GM21576 (cell line): ENCODE measurements around the gene TBKBP1.

Source experiments
- ATAC-seq: cut with Tn5 transposase; IDR thresholded peaks from one replicate; pipeline ENCODE4 v1.9.1; 2021; ENCODE audit warnings: mild to moderate bottlenecking, moderate library complexity; ENCODE audit not compliant: unreplicated experiment

Gene TBKBP1

DNA sequence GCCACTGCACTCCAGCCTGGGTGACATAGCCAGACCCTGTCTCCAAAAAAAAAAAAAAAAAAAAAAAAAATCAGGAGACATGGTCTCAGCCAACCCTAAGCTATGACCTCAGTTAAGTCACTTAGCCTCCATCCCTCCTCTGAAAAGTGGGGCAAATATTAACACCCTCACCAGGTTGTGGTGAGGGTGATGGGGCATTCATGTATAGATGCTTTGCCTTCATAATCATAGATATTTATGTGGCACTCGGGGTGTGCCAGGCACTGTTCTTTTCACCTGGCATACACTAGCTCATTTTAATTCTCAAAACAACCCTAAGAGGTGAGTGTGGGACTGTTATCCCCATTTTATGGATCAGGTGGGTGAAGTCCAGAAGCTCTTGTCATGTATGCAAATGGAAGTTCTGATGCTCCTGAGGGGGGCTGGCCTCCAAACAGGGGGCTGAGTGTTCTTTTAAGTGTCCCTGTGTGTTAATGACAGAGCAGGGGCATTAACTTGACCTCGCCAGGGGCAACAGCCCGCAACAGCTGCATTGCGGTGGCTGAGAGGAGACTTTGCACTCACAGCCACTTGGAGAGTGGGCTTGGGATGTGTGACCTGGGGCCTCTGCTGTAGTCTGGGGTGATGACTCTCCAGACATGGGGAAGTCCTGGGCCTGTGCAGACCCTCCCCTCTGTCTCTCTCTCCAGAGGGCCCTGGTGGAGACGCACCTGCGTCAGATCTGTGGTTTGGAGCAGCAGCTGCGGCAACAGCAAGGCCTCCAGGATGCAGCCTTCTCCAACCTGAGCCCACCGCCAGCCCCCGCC is 4.1 kb downstream of the TBKBP1 start:
- no peak for ATAC-seq

DNA sequence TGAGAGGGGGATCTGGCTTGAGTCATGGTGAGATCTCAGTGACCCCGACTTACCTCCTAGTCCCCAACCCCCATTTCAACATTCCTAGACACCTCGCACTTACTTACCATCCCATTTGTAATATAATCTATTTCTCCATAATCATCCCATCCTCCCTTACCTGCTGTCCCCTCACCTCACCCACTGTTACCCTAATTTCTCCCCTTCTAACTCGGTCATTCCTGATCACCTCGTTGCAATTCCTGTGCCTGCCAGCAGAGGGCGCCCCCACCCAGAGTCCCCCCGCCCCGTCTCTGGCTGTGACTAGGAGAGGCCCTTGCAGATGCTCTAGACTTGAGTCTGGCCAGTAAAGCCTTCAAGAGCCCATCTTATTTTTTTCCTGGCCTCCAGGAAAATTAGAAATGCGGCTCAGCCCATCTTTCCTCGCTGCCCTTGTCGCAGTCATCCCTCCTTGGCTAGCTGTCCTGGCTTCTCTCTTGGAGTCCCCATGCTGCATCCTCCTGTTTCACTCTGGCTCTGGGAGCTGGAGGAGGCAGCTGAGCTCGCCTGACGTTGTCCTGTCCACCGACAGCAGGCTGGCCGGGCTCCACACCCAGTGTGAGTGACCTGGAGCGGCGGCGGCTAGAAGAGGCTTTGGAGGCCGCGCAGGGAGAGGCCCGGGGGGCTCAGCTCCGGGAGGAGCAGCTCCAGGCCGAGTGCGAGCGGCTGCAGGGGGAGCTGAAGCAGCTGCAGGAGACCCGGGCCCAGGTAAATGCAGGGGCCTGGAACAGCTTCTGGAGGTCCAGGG is 5.0 kb downstream of the TBKBP1 start:
- no peak for ATAC-seq

DNA sequence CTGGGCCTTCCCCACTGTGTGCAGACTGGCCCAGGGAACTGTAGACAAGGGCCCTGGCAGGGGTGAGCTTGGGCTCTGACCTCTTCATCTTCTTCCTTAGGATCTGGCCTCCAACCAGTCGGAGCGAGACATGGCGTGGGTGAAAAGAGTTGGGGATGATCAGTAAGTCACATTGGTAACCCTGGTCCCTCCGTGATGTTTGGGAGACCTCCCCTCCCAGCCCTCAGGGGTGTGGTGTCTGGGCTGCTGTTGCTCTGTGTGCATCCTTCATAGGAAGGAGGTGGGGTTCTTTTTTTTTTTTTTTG is 5.5 kb downstream of the TBKBP1 start:
- no peak for ATAC-seq

DNA sequence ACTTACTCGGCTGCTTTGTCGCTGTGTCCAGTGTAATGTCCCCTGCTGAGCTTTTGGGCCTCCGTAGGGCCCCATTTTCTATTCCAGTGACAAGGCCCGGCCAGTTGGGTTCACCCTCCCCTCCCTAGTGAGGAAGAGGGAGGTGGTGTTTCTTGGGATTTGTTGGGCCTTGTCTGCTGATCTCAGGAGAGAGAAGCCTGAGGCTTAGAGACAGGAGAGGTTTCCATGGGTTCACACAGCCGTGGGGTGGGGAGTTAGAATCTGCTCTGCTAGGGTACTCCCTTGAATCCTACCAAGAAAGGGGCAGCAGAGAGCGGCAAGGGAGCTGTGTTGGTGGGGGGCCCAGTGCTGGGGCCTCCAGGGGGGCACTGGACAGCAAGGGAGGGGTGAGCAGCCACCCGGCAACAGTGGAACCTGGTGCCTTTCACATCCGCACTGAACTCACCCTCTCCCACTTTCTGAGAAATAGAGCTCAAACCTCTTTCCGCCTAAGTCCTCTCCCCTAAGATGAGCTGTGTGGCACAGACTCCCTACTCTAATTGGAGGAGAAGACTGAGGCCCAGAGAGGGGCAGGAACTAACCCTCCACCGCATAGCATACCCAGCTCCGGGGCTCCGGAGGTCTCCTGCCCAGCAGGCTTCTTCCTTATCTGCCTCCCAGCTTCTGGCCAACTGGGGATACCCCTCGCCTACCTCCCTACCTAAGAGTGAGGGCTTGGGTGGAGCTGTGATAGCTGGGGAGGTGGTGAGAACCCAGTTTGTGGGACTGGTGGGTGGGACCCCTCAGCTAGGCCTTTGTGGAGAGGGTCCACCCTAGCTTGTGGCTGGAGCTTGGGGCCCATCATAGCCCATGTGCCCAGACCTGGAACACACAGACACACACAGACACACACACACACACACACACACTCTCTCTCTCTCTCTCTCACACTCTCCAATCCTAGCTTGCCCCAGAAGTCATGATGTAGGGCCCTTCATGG is 6.8 kb downstream of the TBKBP1 start:
- no peak for ATAC-seq

DNA sequence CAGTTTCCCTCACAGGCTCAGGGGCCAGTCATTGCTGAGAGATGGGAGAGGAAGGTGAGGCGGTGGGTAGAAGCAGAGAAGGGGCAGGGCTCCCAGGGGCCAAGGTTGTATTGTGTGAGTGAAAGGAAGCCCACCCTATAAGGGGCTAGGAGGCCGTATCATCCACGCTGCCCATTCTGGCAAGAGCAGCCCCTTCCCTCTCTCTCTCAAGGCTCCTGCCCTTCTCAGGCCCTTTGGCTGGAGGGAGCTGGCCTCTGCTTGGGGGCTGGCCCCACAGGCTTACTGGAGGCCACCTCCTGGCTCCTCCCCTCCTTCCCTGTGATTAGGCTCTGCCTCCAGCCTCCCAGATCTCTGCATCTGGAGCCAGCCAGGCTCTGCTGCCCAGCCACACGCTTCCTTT is 7.6 kb downstream of the TBKBP1 start:
- no peak for ATAC-seq

DNA sequence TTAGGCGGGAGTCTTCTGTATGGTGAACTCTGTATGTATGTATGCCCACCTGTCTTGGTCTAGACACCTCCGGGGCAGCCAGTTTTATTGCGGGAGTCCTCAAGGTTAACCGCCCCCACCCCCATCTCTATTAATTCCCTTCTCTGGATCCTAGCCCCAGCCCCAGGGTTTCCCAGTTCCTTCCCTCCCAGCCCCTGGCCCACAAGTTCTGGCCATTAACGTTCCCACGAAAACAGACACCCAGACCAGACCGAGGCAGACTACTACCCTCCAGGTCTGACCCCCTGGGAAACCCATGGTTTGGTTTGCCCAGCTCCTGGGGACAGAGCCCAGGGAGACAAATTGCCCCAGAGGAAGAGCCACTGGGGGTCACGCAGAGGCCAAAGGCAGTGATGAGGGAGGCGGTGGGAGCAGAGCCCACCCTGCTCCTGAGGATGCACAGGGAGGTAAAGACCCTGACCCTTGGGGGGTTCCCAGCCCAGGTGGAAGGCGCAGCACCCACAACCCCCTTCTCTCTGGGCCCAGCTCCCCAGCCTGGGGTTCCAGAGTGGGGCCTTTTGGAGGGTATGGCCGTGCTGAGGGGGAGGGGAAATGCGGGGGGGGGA is 8.5 kb downstream of the TBKBP1 start:
- no peak for ATAC-seq

DNA sequence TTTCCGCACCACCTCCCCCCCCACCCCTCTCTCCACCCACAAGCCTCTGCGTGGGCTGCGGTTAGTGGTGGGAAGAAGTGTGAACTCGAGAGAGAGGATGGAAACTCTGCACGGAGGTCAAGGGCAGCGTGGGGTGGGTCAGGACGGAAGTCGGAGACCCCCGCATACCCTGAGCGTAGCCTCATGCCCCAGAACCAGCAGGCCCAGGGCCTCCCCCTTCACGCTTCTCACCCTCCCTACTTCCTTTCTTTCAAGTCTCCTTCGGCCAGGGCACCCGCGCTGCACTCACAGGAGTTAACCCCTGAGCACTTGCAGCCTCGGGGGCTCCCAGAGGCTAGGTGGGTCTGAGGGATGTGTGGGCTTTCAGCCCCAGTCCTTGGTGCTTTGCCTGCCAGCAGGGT is 9.2 kb downstream of the TBKBP1 start:
- ATAC-seq = no peak

DNA sequence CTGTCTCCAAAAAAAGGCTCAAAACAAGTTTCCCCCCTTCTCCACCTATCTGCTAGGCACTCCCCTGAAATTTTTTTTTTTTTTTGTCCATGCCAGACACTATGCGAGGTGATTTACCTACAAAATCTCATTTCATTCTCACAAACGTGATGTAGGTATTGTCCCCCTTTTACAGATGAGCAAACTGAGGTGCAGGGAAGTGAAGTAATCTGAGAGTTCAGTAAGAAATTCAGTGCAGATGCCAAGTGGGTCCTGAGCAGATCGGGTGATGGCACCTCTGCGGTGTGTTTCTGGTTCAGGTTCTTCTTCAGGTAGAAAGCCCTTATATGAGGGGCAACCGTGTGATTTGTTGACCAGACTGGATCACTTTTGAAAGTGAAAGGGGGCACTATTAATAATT is 9.7 kb downstream of the TBKBP1 start:
- no peak for ATAC-seq

DNA sequence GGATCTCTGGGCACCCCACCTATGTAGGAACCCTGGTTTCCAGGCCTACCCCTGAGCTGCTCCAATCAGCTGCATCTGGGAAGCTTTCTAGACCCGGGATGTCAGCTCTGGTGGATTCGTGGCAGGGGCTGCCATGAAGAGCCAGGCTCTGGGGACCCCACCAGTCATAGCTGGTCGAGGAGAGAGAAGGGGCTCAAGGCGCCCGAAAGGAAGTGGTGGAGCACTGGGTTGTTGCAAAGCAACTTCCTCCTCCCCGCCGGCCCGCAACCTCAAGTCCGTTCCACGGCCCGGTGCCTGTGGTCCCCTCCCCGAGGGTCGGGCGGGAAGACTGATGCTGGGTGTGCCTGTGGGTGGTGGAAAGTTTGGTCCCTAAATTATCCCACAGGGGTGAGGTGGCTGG is 10.2 kb downstream of the TBKBP1 start:
- ATAC-seq = no peak

DNA sequence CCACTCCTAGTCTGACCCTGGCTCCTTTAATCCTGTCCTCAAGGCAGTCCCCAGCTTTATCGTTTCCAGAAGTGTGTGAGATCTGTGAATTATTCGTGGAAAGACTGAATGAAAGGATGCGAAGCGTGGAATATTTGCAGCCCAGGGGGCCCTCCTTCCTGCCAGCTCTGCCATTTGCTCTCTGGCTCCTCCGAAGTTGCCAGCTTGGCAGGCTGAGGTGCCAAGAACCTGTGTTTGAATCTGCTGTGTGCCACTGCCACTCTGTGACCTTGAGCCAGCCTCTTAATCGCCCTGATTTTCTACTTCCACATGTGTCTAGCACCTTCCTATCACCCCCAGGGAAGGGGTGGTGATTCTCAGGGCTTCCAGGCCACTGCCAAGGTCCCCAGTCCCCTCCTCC is 10.8 kb downstream of the TBKBP1 start:
- no peak for ATAC-seq

DNA sequence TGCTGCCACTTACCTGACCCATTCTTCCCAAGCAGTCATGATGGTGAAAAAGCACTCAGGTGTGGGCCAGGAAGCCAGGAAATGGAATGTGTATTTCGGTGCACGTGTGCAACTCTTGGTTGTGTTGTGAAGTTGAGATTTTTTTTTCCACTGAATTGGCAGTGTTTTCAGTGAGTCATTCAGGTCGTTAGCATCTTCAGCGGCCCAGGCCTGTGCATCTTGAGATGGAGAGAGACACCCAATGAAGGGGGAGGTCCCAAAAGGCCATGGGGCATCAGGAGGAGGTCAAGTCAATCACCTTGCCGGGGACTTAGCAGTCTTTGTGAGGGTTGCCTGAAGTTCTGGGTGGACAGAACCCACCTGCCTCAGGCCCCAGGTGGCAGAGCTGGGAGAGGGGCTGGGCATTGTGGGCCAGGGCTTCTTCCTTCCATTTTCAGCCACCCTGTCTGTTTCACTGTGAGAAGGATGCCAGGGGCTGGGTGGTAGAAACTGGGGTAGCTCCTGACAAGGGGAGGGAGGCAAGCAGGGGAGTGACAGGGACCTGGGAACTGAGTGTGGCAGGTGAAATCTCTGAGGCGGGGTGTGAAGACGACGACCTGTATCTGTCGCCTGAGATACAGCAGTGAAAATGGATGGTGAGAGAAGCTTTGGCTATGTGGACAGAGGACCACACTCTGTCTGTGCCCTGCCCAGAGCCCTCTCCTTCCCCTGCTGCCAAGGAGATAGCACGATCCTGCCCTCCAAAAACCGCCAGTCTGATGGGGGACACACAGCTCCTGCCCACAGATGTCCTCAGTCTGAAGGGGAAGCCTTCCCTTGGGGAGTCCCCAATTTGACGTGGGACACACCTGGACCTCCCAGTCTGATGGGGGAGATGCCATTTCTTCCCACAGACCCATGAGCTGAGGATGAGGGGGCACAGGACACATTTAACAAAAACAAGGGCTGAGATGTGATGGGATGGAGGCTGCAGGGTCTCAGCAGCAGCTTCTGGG is 11.9 kb downstream of the TBKBP1 start:
- no peak for ATAC-seq

DNA sequence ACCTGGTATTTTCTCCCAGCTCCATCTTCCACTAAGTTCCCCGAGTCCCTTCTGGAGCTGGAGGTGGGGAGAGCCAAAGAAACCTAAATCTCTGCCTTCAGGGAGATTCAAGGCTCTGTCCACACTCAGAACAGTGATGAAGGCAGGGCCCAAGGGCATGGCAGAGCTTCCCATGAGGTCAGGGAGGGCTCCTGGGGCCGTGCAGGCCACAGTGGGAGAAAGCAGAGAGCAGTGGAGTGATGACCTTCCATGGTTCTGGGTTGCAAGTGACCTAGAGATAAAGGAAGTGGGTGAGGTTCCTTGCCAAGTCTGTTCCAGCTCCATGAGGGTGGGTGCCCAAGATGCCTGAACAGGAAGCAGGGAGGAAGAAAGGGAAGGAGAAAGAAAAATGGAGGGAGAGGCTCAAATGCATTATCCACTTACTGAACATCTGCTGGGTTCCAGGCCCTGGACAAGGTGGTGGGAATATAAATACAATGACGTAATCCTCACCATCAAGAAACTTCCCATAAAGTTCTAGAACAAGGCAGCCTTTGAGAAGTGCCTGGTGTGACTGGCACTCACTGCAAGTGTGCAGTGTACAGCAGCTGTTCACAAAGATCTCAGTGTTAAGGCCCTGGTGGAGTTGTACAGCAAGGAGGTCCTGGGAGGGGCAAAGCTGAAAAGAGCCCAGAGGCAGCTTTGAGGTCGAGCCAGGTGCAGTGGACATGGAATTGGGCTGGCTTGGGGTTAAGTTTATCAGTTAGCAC is 13.3 kb downstream of the TBKBP1 start:
- no peak for ATAC-seq

DNA sequence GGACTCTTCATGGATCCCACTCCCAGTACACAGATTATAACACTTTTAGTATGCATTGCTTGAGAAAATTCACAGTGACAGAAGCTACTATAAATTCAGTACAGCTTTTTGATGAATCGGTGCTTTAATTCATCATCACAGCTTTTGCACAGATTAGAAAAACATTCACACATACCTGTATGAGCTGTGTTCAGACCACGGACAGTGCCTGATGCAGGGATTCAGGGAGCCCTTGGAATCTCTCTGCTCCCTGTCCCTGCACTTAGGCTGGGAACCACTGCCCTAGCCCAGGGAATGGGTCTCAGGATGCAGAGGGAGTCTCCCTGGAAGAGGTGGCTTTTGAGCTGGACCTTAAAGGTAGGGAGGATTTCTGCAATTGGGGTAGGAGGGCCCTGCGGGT is 13.9 kb downstream of the TBKBP1 start:
- no peak for ATAC-seq

DNA sequence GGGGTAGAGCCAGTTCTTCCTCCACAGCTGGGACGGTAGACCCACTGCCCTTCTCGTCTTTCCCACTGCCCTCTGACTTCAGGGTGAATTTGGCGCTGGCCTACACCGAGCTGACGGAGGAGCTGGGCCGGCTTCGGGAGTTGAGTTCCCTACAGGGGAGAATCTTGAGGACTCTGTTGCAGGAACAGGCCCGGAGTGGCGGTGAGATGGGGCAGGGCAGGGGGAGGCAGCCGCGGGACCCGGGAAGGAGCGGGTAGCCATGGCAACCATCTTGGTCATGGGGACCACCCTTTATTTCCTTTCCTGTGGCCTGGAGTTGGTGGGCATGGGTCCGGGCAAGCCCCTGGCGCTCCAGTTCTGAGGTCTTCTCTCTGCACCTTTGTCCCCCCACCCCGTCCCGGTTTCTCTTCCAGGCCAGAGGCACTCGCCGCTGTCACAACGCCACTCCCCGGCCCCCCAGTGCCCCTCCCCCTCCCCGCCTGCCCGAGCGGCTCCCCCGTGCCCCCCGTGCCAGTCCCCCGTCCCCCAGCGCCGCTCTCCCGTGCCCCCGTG is 14.4 kb downstream of the TBKBP1 start:
- no peak for ATAC-seq

DNA sequence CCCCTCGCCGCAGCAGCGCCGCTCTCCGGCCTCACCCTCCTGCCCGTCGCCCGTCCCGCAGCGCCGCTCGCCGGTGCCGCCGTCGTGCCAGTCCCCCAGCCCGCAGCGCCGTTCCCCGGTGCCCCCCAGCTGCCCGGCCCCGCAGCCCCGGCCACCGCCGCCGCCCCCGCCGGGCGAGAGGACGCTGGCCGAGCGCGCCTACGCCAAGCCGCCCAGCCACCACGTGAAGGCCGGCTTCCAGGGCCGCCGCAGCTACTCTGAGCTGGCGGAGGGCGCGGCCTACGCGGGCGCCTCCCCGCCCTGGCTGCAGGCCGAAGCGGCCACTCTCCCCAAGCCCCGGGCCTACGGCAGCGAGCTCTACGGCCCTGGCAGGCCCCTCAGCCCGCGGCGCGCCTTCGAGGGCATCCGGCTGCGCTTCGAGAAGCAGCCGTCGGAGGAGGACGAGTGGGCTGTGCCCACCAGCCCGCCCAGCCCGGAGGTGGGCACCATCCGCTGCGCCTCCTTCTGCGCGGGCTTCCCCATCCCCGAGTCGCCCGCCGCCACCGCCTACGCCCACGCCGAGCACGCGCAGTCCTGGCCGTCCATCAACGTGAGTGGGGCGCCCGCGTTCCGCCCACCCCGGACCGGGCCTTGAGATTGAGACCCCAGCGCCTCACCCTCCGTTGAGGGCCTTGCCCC is 15.0 kb downstream of the TBKBP1 start:
- ATAC-seq = no peak

DNA sequence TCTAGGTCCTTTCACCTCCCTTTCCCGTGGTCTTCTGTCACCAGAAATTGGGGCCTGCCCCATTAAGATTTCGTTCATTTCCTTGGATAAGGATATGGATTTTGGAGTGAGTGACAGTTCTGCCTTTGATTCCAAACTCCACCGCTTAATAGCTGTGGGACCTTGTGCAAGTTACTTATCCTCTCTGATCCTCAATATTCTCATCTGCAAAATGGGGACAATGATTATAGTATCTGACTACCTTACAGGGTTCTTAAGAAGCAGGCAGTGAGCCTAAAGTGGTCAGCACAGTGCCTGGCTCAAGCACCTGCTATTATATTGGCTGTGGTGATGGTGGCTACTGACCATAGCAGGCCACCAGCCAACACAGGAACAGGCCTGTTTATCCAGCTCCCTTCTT is 15.6 kb downstream of the TBKBP1 start:
- ATAC-seq = no peak

DNA sequence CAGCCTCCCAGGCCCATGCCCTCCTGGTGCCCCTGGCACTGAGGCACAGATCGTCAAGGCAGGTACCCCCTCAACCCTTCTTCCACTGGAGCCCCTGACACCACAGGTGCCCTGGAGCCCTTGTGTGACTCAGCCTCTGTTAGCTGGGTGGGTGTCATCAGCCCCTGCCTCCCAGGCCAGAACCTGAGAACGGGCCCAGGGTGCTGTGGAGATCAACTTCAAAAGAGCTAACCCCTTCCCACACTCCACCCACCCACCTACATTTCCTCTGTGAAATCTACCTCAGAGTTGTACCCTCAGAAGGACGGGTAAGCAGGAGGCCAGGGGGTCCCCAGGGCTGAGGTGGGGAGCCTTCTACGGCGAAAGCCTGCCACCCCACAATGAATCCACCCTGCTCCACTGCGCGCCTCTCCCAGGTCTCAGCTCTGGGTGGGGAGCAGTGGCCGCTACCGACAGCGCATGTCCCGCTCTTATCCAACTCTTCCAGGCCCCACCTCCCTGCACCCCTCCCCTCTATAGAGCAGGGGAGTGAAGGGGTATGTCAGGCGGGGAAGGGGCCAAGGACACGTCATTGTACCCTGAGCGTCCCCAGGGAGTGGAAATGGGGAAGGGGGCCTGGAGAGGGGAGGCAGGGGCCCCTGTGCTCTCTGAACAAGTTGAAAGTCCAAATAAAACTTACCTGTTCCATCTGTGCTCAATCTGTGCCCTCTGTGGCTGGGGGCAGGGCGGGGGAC is 17.6 kb downstream of the TBKBP1 start:
- no peak for ATAC-seq
